ENCODE measurements around the gene TMED10. TPM values are rescaled to one million over a fixed set of nuclear protein-coding genes. Genes with fewer than 3 reads are reported as not detected.
A peak's percentile ranks its signal among the peaks of the same experiment; 100 is the strongest.

Gene TMED10
- total and polyA plus RNA-seq, 2 of the 13 experiments (the other 11 are each of a cell fraction or from before 2014, with no cell fraction given) = 311 to 377 TPM

GRCh38 chr14:75147423-75148071, 28.9 kb downstream of the TMED10 start (continued):
- TF ChIP-seq ARNT2 (CRISPR knock-in tag; IDR thresholded peaks at IDR 0.05; ENCODE audit: low read depth) (no peak), ZBTB1 (CRISPR knock-in tag; IDR thresholded peaks at IDR 0.05; ENCODE audit: borderline replicate concordance) (no peak), PPARG (CRISPR knock-in tag; conservative IDR thresholded peaks at IDR 0.05) (no peak), CBX1 (IDR thresholded peaks at IDR 0.05; ENCODE audit: low read depth) (no peak), ZNF724P (CRISPR knock-in tag; IDR thresholded peaks at IDR 0.05; ENCODE audit: borderline replicate concordance) (no peak), ATF3 (CRISPR knock-in tag; IDR thresholded peaks at IDR 0.05) (no peak), SNAI1 (CRISPR knock-in tag; IDR thresholded peaks at IDR 0.05; ENCODE audit: borderline replicate concordance) (no peak), TAF1 (CRISPR knock-in tag; IDR thresholded peaks at IDR 0.05) (no peak), CBFB (CRISPR knock-in tag; IDR thresholded peaks at IDR 0.05) (no peak), PRPF4 (IDR thresholded peaks at IDR 0.05; ENCODE audit: low read depth, low read length, poor library complexity, severe bottlenecking) (no peak), CHCHD3 (CRISPR knock-in tag; IDR thresholded peaks at IDR 0.05) (no peak), ZNF556 (CRISPR knock-in tag; IDR thresholded peaks at IDR 0.05; ENCODE audit: borderline replicate concordance) (no peak), PHF5A (CRISPR knock-in tag; IDR thresholded peaks at IDR 0.05; ENCODE audit: low read depth, unreplicated experiment) (no peak), CCAR2 (optimal IDR thresholded peaks at IDR 0.05; ENCODE audit: low read depth, low read length) (no peak), ZNF282 (IDR thresholded peaks at IDR 0.05; ENCODE audit: partially characterized antibody) (no peak), NKX3-1 (CRISPR knock-in tag; IDR thresholded peaks at IDR 0.05) (no peak), KAT8 (CRISPR knock-in tag; IDR thresholded peaks at IDR 0.05) (peak; percentile 20), ZNF232 (CRISPR knock-in tag; IDR thresholded peaks at IDR 0.05; ENCODE audit: borderline replicate concordance) (no peak), THAP11 (CRISPR knock-in tag; IDR thresholded peaks at IDR 0.05) (no peak), ATF6 (CRISPR knock-in tag; conservative IDR thresholded peaks at IDR 0.05) (no peak), ELF1 (CRISPR knock-in tag; IDR thresholded peaks at IDR 0.05) (no peak), ZBTB21 (CRISPR knock-in tag; IDR thresholded peaks at IDR 0.05) (peak; percentile 35; the same call in 1 of the 2 replicates)
- TF ChIP-seq, protein P1, sequence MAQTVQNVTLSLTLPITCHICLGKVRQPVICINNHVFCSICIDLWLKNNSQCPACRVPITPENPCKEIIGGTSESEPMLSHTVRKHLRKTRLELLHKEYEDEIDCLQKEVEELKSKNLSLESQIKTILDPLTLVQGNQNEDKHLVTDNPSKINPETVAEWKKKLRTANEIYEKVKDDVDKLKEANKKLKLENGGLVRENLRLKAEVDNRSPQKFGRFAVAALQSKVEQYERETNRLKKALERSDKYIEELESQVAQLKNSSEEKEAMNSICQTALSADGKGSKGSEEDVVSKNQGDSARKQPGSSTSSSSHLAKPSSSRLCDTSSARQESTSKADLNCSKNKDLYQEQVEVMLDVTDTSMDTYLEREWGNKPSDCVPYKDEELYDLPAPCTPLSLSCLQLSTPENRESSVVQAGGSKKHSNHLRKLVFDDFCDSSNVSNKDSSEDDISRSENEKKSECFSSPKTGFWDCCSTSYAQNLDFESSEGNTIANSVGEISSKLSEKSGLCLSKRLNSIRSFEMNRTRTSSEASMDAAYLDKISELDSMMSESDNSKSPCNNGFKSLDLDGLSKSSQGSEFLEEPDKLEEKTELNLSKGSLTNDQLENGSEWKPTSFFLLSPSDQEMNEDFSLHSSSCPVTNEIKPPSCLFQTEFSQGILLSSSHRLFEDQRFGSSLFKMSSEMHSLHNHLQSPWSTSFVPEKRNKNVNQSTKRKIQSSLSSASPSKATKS (CRISPR knock-in tag; IDR thresholded peaks at IDR 0.05) = no peak
- TF ChIP-seq, protein P2, sequence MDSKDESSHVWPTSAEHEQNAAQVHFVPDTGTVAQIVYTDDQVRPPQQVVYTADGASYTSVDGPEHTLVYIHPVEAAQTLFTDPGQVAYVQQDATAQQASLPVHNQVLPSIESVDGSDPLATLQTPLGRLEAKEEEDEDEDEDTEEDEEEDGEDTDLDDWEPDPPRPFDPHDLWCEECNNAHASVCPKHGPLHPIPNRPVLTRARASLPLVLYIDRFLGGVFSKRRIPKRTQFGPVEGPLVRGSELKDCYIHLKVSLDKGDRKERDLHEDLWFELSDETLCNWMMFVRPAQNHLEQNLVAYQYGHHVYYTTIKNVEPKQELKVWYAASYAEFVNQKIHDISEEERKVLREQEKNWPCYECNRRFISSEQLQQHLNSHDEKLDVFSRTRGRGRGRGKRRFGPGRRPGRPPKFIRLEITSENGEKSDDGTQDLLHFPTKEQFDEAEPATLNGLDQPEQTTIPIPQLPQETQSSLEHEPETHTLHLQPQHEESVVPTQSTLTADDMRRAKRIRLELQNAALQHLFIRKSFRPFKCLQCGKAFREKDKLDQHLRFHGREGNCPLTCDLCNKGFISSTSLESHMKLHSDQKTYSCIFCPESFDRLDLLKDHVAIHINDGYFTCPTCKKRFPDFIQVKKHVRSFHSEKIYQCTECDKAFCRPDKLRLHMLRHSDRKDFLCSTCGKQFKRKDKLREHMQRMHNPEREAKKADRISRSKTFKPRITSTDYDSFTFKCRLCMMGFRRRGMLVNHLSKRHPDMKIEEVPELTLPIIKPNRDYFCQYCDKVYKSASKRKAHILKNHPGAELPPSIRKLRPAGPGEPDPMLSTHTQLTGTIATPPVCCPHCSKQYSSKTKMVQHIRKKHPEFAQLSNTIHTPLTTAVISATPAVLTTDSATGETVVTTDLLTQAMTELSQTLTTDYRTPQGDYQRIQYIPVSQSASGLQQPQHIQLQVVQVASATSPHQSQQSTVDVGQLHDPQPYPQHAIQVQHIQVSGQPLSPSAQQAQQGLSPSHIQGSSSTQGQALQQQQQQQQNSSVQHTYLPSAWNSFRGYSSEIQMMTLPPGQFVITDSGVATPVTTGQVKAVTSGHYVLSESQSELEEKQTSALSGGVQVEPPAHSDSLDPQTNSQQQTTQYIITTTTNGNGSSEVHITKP (CRISPR knock-in tag; IDR thresholded peaks at IDR 0.05; ENCODE audit: low read depth) = no peak
